Right lobe of liver (tissue), 6 donors: ENCODE results near the gene SEMA7A. TPM values are rescaled to one million over a fixed set of nuclear protein-coding genes. Genes with fewer than 3 reads are reported as not detected.
"Not testable (repeated sequence)": the region's sequence is repeated elsewhere in the genome, so short reads cannot be mapped to it uniquely, and the experiment has no call there.

ENCODE experiments used
- ATAC-seq, 4 donors: fragments of 200-7000 bp; cut with Tn5 transposase; one replicate each; pipeline ENCODE4 v1.9.1; 2020; ENCODE audit warnings: mild to moderate bottlenecking in 4 of 4, moderate library complexity in 4 of 4
- DNase-seq, 3 donors: peaks; one replicate each; pipeline ENCODE4 v3.0.0-alpha.2; 2020
- H3K27ac ChIP-seq, 3 donors: fragments of 200-600 bp; one replicate each; pipeline ENCODE4 v1.8.0; 2022
- H3K27me3 ChIP-seq, 2 donors: fragments of 200-600 bp; one replicate each; pipeline ENCODE4 v1.8.0; 2022
- H3K36me3 ChIP-seq, 4 donors: fragments of 200-600 bp; sonication (generic) in 1 of 4; one replicate each; pipeline versions ENCODE4 v1.5.1 to v1.8.0; 2017 to 2022; ENCODE audit warnings: control low read depth in 1 of 4
- H3K4me1 ChIP-seq, 4 donors: fragments of 200-600 bp; sonication (generic) in 1 of 4; one replicate each; pipeline versions ENCODE4 v1.5.1 to v1.8.0; 2017 to 2022; ENCODE audit warnings: control low read depth in 1 of 4
- H3K4me3 ChIP-seq, 3 donors: fragments of 200-600 bp; one replicate each; pipeline ENCODE4 v1.8.0; 2022
- H3K9me3 ChIP-seq, 4 donors: fragments of 200-600 bp; sonication (generic) in 1 of 4; one replicate each; pipeline versions ENCODE4 v1.5.1 to v1.8.0; 2017 to 2022; ENCODE audit warnings: control low read depth in 1 of 4
- CTCF ChIP-seq, 4 donors: fragments of 200-600 bp in 3 of 4; fragments of 450-650 bp in 1 of 4; IDR thresholded peaks; one replicate each; pipeline versions ENCODE4 v1.5.1 to v1.8.0; 2016 to 2022; ENCODE audit warnings: antibody characterized with exemption in 4 of 4, mild to moderate bottlenecking in 2 of 4
- POLR2A ChIP-seq: fragments of 450-650 bp; IDR thresholded peaks from one replicate; pipeline ENCODE4 v1.6.1; 2017; ENCODE audit warnings: antibody characterized with exemption, mild to moderate bottlenecking
- WGBS: methylation state at CpG from one replicate; pipeline ENCODE4 v1.1.6; 2018; ENCODE audit warnings: low coverage, low lambda C conversion rate; ENCODE audit not compliant: insufficient coverage; ENCODE audit errors: missing lambda C conversion rate; 5-methylcytosine and 5-hydroxymethylcytosine counted together
- intact Hi-C, 2 donors: fragments of 100-400 bp; cut with DNase I; formaldehyde crosslinking; loops; one replicate each; pipeline versions ENCODE4 v1.11.2 to v1.14.1; 2022
- long read RNA-seq: library from polyadenylated mRNA; unstranded; transcript quantifications from one replicate; pipeline ENCODE4 v2.0.0, GENCODE V29; 2019
- total RNA-seq, 6 experiments: library from RNA; depleted of rRNA in 2 of 6; stranded (reverse); fragments of >200 nt in 2 of 6; fragmentation: NEBNext Ultra II Directional in 3 of 6; extraction: Animal tissue kit (Norgen Biotek cat#: 25700) in 3 of 6; gene quantifications; one replicate each; pipeline versions ENCODE4 v1.1.0 to v1.2.4, GENCODE V29; 2016 to 2023
- donor health status: DM: no; HTN: yes; CAD: no.
- donor health status: DM: no; HTN: no; CAD: no.
- donor health status: DM: no; HTN: no; CAD: no.
- donor health status: DM: no; HTN: yes; CAD: no.
- donor health status: DM: no; HTN: yes; CAD: no.

SEMA7A gene
- 1 to 10 TPM in 3 of 6 experiments, under 1 TPM in 3; 0.42 to 2.4 (median 1.1) TPM for total RNA-seq
- long read RNA-seq: 0 reads

GRCh38 chr15:74433592-74434262 lies at the start of gene SEMA7A:
SEMA7A (minus strand) TSS chr15:74433958; CDS start chr15:74433918, 40 bp downstream.
- peak; percentile 86 to 93 (median 88) for ATAC-seq
- no peaks in the 10 kb centered on the region for H3K36me3 ChIP-seq
- H3K4me1 ChIP-seq: peaks cover 0 to 11% (median 0%) of the 10 kb centered on the region in 4 donors
- WGBS: 19% methylated on average over 8 of the region's 75 CpGs
- peak within 1 kb of the TSS in 1 of 3 donors; percentile 16 for H3K27ac ChIP-seq
- DNase-seq: peak; percentile 77 to 90 (median 86)
- H3K9me3 ChIP-seq: no peaks in the 10 kb centered on the region
- H3K27me3 ChIP-seq: peaks cover 0 to 5% of the 10 kb centered on the region in 2 donors
- TF ChIP-seq CTCF (IDR thresholded peaks at IDR 0.05) (no peak), POLR2A (peak; percentile 89)
- peak within 1 kb of the TSS; percentile 60 to 79 (median 74) for H3K4me3 ChIP-seq
- intact Hi-C loops: no loop called here

GRCh38 chr15:74482661-74483060 lies 48.9 kb upstream of the SEMA7A start:
- Histone ChIP-seq H3K36me3 (no peaks in the 10 kb centered on the region), H3K27ac (no peak overlapping the region), H3K27me3 (no peaks in the 10 kb centered on the region), H3K9me3 (no peaks in the 10 kb centered on the region), H3K4me1 (no peaks in the 10 kb centered on the region), H3K4me3 (no peak overlapping the region)
- intact Hi-C loops: loop anchor here in 1 of 2 donors (10.0 kb wide), 1 partner anchor 98 kb away; no protein-coding TSS in a partner anchor
- DNase-seq: no peak
- peak in 1 of 4 donors; percentile 25 for ATAC-seq
- 62% methylated on average over 3 of the region's 3 CpGs for WGBS
- no peak for TF ChIP-seq POLR2A
- TF ChIP-seq CTCF (IDR thresholded peaks at IDR 0.05): peak in 1 of 4 donors; percentile 6

GRCh38 chr15:74480364-74480763 lies 46.6 kb upstream of the SEMA7A start:
- not testable (repeated sequence) for H3K9me3 ChIP-seq, ATAC-seq, H3K27ac ChIP-seq, H3K36me3 ChIP-seq, H3K27me3 ChIP-seq, DNase-seq, H3K4me1 ChIP-seq, H3K4me3 ChIP-seq
- intact Hi-C loops: loop anchor here in 1 of 2 donors (10.0 kb wide), 1 partner anchor 96 kb away; no protein-coding TSS in a partner anchor
- WGBS: no CpG with 5 or more reads among the region's 27 CpGs

GRCh38 chr15:74471621-74472020 lies 37.9 kb upstream of the SEMA7A start:
- H3K27me3 ChIP-seq, H3K4me3 ChIP-seq, H3K9me3 ChIP-seq, H3K4me1 ChIP-seq, intact Hi-C loops, ATAC-seq, DNase-seq, H3K36me3 ChIP-seq, H3K27ac ChIP-seq: not testable (repeated sequence)
- WGBS: 100% methylated on average over 5 of the region's 7 CpGs

DNA sequence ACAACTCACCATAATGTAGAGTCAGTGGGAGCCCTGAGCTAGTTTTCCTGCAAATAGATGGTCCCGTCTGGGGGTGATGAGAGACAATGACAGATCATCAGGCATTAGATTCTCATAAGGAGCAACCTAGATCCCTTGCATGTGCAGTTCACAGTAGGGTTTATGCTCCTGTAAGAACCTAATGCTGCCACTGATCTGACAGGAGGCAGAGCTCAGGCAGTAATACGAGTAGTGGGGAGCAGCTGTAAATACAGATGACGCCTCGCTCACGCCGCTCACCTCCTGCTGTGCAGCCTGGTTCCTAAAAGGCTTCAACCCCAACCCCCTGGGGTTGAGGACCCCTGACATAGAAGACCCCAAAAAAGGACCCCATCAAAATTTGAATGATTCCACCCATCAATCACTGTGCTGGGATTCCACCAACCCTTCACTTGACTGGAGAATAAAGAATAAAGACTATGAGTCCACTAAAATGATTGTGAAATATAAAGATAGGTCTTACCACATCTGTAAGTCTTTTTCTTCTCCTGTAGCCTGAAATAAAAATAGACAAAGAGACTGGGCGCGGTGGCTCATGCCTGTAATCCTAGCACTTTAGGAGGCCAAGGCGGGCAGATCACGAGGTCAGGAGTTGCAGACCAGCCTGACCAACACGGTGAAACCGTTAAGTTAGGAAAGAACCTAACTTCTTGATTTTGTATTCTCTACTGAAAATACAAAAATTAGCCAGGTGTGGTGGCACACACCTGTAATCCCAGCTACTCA lies 37.1 kb upstream of the SEMA7A start:
- intact Hi-C loops: no loop called here
- Histone ChIP-seq H3K27me3 (no peaks in the 10 kb centered on the region), H3K4me1 (no peaks in the 10 kb centered on the region), H3K4me3 (no peak overlapping the region), H3K27ac (no peak overlapping the region), H3K36me3 (no peaks in the 10 kb centered on the region), H3K9me3 (no peaks in the 10 kb centered on the region)
- TF ChIP-seq CTCF (IDR thresholded peaks at IDR 0.05) (no peak), POLR2A (no peak)
- no peak for DNase-seq
- no peak for ATAC-seq
- WGBS: 88% methylated on average over 8 of the region's 12 CpGs
